KMS-11 (cell line): Measurements from ENCODE around the gene TVP23A.
A peak's percentile ranks its signal among the peaks of the same experiment; 100 is the strongest.

Experiments
- H2AFZ ChIP-seq: fragments of 200-600 bp; sonication (generic); 2 replicates; pipeline ENCODE4 v1.6.1; 2016; ENCODE audit warnings: antibody characterized with exemption, mixed run types, low read depth
- H3K27ac ChIP-seq: fragments of 200-600 bp; sonication (generic); 2 replicates; pipeline ENCODE4 v1.6.1; 2016; ENCODE audit warnings: mild to moderate bottlenecking, mixed run types
- H3K27me3 ChIP-seq: fragments of 200-600 bp; sonication (generic); 2 replicates; pipeline ENCODE4 v1.6.1; 2017; ENCODE audit warnings: mild to moderate bottlenecking, low read depth, mixed run types, moderate library complexity; ENCODE audit not compliant: insufficient read depth
- H3K36me3 ChIP-seq: fragments of 200-600 bp; sonication (generic); 2 replicates; pipeline ENCODE4 v1.6.1; 2017; ENCODE audit warnings: mild to moderate bottlenecking, mixed run types; ENCODE audit not compliant: insufficient read depth
- H3K4me1 ChIP-seq: fragments of 200-600 bp; sonication (generic); 2 replicates; pipeline ENCODE4 v1.6.1; 2016; ENCODE audit warnings: mild to moderate bottlenecking, low read depth, mixed run types; ENCODE audit not compliant: poor library complexity, severe bottlenecking
- H3K4me2 ChIP-seq: fragments of 200-600 bp; sonication (generic); 2 replicates; pipeline ENCODE4 v1.7.0; 2016; ENCODE audit warnings: mild to moderate bottlenecking, mixed run types
- H3K4me3 ChIP-seq: fragments of 200-600 bp; sonication (generic); IDR thresholded peaks from 2 replicates; pipeline ENCODE4 v1.6.1; 2017; ENCODE audit warnings: low read depth, low read length, mixed read lengths; ENCODE audit not compliant: insufficient read depth
- H3K79me2 ChIP-seq: fragments of 200-600 bp; sonication (generic); 2 replicates; pipeline ENCODE4 v1.6.1; 2016; ENCODE audit warnings: low read depth, mixed run types; ENCODE audit not compliant: insufficient read depth
- H3K9ac ChIP-seq: fragments of 200-600 bp; sonication (generic); 2 replicates; pipeline ENCODE4 v1.6.1; 2016; ENCODE audit warnings: mild to moderate bottlenecking, mixed run types
- H4K20me1 ChIP-seq: fragments of 200-600 bp; sonication (generic); 2 replicates; pipeline ENCODE4 v1.6.1; 2016; ENCODE audit warnings: mild to moderate bottlenecking, mixed run types; ENCODE audit not compliant: insufficient read depth
- TF ChIP-seq, protein P1 (sequence below): fragments of 200-600 bp; sonication (generic); conservative IDR thresholded peaks from 2 replicates; pipeline ENCODE4 v1.6.1; 2017; ENCODE audit warnings: low read depth, mild to moderate bottlenecking, antibody characterized with exemption, low read length, moderate library complexity, mixed read lengths

TVP23A gene

GRCh38 chr16:10817963-10818941 is at the start of gene TVP23A:
Gene TVP23A, minus strand, starts transcription at chr16:10818794. Its CDS starts 301 bp downstream, at chr16:10818493.
- Histone ChIP-seq H3K36me3 (no peaks in the 10 kb centered on the region), H3K4me2 (no peak within 1 kb of the TSS; the same call in 1 of the 2 replicates), H3K79me2 (no peaks in the 10 kb centered on the region), H3K4me1 (peaks cover 72% of the 10 kb centered on the region), H3K9ac (no peak within 1 kb of the TSS), H4K20me1 (no peaks in the 10 kb centered on the region), H3K27me3 (no peaks in the 10 kb centered on the region), H2AFZ (no peak within 1 kb of the TSS), H3K4me3 (no peak within 1 kb of the TSS), H3K27ac (no peak within 1 kb of the TSS)
- TF ChIP-seq, protein P1, sequence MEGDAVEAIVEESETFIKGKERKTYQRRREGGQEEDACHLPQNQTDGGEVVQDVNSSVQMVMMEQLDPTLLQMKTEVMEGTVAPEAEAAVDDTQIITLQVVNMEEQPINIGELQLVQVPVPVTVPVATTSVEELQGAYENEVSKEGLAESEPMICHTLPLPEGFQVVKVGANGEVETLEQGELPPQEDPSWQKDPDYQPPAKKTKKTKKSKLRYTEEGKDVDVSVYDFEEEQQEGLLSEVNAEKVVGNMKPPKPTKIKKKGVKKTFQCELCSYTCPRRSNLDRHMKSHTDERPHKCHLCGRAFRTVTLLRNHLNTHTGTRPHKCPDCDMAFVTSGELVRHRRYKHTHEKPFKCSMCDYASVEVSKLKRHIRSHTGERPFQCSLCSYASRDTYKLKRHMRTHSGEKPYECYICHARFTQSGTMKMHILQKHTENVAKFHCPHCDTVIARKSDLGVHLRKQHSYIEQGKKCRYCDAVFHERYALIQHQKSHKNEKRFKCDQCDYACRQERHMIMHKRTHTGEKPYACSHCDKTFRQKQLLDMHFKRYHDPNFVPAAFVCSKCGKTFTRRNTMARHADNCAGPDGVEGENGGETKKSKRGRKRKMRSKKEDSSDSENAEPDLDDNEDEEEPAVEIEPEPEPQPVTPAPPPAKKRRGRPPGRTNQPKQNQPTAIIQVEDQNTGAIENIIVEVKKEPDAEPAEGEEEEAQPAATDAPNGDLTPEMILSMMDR, result no peak

GRCh38 chr16:10868104-10868595 is 49.6 kb upstream of the TVP23A start:
- no peaks in the 10 kb centered on the region for H3K79me2 ChIP-seq
- H3K4me1 ChIP-seq, result peaks cover 80% of the 10 kb centered on the region
- H3K9ac ChIP-seq, result peak overlapping the region; percentile 21; the same call in 1 of the 2 replicates
- H3K36me3 ChIP-seq, result no peaks in the 10 kb centered on the region
- H3K27ac ChIP-seq, result peak overlapping the region; percentile 38; the same call in 1 of the 2 replicates
- H2AFZ ChIP-seq, result peak overlapping the region; percentile 60; the same call in 1 of the 2 replicates
- H4K20me1 ChIP-seq, result no peaks in the 10 kb centered on the region
- no peaks in the 10 kb centered on the region for H3K27me3 ChIP-seq
- H3K4me3 ChIP-seq, result no peak overlapping the region
- TF ChIP-seq, protein P1, result no peak
- H3K4me2 ChIP-seq, result peak overlapping the region; percentile 71

GRCh38 chr16:10867199-10867598 is 48.6 kb upstream of the TVP23A start:
- Histone ChIP-seq H3K4me2 (no peak overlapping the region), H3K79me2 (no peaks in the 10 kb centered on the region), H4K20me1 (no peaks in the 10 kb centered on the region), H3K4me1 (peaks cover 80% of the 10 kb centered on the region), H2AFZ (no peak overlapping the region), H3K4me3 (no peak overlapping the region), H3K36me3 (no peaks in the 10 kb centered on the region), H3K27me3 (no peaks in the 10 kb centered on the region), H3K27ac (no peak overlapping the region), H3K9ac (no peak overlapping the region)
- TF ChIP-seq, protein P1, result no peak

DNA sequence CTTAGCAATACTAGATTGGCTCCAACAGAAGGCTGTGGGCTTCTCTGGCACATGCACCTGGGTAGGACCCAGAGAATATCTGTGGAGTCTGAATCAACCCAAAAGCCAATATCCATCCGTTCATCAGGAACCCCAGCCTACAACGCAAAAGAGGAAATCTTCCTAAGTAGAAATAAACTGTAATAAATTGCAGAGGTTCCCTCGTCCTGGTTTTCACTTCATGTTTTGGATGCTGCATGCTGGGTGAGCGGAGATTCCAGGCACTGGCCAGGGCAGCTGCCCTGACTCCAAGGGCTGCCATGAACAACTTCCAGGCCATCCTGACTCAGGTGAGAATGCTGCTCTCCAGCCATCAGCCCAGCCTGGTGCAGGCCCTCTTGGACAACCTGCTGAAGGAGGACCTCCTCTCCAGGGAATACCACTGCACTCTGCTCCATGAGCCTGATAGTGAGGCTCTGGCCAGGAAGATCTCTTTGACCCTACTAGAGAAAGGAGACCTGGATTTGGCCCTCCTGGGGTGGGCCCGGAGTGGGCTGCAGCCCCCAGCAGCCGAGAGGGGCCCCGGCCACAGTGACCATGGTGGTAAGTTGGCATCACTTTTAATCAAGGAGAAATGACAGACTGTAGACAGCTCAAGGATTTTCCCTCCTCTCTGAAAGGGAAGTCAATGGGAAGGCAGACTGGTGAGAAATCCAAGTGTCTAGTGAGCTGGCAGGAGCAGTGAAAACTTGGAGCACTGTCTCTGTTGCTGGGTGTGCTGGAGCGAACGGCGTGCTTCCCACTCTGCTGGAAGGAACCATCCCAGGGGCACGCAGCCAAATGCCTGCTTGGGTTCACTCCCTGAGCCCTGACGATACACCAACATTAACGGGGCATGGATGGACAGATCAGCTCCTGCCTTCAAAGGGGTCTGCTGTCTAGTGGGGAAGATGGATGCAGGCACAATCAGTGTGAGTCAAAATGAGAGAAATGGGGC is 47.7 kb upstream of the TVP23A start:
- no peak overlapping the region for H3K4me3 ChIP-seq
- H3K4me2 ChIP-seq, result no peak overlapping the region
- no peaks in the 10 kb centered on the region for H4K20me1 ChIP-seq
- H3K4me1 ChIP-seq, result peaks cover 76% of the 10 kb centered on the region
- no peaks in the 10 kb centered on the region for H3K79me2 ChIP-seq
- no peak overlapping the region for H3K9ac ChIP-seq
- H3K27me3 ChIP-seq, result no peaks in the 10 kb centered on the region
- TF ChIP-seq, protein P1, result no peak
- H3K36me3 ChIP-seq, result no peaks in the 10 kb centered on the region
- H3K27ac ChIP-seq, result no peak overlapping the region
- no peak overlapping the region for H2AFZ ChIP-seq
